CD4-positive, alpha-beta T cell treated with Interleukin-15 for 1 hour (primary cell): ENCODE measurements around the gene PON2.

ENCODE experiments used
- DNase-seq: peaks from one replicate; pipeline ENCODE4 v3.0.0-alpha.2; 2020

The PON2 gene

GRCh38 chr7:95441042-95441823, 6.4 kb upstream of the PON2 start:
- DNase-seq = no peak

DNA sequence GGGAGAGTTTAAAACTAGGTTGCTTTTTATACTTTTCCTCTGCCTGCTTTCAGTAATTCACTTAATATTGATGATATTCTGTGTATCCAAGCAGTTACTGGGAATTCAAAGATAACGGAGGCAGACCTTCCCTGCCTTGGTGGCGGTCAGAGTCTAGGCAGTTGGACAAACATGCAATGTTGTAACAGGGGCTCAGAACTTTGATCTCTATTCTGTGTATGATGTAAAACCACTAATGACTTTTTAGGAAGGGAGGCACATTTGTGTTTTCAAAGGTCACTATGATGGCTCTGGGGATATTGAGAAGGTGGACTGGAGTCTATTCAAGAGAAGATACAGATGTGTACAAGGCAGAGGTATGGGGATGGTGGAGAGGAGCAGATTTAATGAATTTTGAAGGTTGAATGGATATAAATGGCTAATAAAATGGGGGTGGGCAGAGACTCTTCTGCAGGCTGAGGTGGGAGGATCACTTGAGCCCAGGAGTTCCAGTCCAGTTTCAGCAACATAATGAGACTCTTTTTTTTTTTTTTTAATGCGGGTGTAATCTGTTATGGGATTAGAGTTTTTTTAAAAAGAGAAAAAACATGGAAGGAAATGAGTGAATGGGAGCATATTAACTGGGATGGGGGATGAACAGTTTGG, 5.7 kb upstream of the PON2 start:
- DNase-seq = no peak

DNA sequence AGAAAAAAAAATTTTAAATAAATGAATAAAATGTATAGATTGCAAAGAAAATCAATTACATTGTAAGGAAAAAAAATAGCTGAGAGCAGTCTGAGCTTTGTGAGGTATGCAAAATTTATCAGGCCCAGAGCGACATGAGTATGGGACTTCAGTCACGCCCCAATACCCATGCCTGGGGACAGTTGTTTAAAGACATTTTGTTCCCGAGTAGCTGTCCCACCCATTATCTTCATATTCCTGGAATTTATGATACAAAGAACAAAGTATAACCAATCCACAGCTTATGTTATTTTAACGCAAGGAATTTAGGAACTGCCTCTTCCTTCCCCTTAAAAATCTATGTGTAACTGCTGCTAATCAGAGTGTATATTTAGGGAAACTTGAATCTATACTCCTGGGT, 1.6 kb upstream of the PON2 start:
- DNase-seq = no peak

DNA sequence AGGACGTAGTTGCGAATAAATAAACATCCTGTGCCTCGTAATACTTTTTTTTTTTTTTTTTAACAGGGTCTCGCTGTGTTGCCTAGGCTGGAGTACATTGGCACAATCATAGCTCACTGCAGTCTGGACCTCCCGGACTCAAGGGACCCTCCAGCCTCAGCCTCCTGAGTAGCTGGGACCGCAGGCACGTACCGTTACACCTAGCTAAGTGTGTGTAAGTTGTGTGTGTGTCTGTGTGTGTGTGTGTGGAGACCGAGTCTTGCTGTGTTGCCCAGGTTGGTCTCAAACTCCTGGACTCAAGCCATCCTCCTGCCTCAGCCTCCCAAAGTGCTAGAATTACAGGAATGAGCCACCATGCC, 573 bp upstream of the PON2 start:
- DNase-seq = no peak

DNA sequence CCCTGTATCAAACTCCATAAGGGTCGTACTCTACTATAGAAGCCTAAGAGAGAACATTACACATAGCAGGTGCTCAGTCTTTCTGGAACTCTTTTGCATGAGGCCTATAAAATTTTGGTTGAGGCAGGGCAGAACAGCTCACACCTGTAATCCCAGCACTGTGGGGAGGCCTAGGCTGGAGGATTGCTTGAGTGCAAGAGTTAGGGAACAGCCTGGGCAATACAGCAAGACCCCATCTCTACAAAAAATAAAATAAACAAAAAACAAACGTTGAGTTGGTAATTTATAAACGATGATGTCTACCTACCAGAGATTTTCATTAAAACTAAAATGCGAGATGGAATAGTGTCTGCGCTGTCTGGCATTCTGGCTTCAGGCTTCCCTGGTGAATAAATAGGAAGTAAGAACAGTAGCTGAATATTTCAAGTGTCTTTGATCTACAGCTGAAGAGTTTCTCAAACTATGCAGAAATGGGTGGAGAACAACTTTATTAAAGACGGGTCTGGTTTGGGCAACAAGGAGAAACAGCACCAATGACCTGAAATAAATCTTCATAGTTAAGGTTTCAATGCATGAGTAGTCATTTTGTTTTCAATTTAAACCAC, 774 bp downstream of the PON2 start:
- no peak for DNase-seq

- DNase-seq = no peak
These were observed 1.7 kb downstream of the PON2 start for GRCh38 chr7:95433129-95433528.

GRCh38 chr7:95432606-95433005, 2.2 kb downstream of the PON2 start:
- no peak for DNase-seq

GRCh38 chr7:95430864-95431263, 4.0 kb downstream of the PON2 start:
- no peak for DNase-seq

- DNase-seq = no peak
These were observed 5.4 kb downstream of the PON2 start for GRCh38 chr7:95429241-95429990.

DNA sequence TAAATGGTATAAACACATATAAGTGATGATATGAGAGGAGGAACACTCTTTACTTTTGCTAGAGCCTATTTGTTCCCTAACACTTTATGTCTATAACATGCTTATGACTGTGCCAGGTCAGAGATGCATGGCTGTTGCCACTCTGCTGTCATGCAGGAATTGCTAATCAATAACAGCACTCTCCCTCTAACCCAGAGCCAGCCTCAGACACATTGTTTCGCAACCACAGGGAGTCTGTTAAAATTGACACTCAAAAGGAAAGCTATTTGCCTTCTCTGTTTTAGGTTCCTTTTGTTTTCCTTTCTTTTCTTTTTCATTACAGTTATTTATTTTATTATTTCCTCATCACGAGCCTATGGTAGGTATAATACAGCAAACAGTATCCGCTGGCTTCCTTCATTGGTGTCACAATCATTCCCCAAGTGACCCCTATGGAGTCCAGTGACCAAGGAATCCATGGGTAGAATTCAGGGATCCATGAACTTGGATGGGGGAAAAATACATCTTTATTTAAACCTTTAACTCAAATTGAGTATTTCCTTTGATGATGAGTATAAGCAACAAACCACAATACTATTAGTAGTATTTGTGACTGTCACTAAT, 6.8 kb downstream of the PON2 start:
- DNase-seq = no peak

DNA sequence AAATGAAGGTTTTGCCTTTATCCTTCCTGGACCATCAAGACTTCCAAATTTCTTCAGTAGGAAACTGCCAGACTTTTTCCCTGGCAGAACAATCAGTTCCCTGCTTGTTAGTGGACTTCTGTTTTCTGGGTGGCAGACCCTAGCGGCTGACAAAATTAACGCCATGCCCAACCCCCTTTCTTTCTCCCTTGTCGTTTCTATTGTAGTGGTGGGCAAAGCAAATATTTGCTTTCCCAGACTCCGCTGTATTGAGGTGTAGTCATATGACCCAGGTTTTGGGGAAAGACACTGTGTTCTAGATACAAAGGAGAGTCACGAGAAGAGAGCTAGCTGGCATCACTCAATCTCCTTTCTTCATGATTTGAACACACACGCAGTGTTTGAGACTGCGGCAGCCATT, 7.7 kb downstream of the PON2 start:
- no peak for DNase-seq

DNA sequence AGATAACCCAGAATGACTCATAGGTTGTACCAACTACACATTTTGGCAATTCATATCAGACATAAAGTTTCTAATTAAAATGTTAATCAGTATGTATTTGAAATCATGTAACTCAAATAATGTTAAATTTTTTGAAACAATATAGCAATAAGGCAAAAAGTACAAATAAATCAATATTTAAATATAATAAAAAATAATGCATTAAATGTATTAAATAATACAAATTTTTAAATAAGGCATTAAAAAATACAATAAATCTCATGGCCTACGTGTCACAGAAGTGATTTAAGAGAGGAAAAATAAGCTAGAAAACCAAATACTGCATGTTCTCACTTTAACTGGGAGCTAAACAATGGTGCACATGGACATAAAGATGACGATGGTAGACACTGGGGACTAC, 9.1 kb downstream of the PON2 start:
- DNase-seq = no peak

GRCh38 chr7:95424716-95425115, 10.1 kb downstream of the PON2 start:
- no peak for DNase-seq

GRCh38 chr7:95421847-95422444, 12.9 kb downstream of the PON2 start:
- no peak for DNase-seq

GRCh38 chr7:95421000-95421846, 13.6 kb downstream of the PON2 start:
- DNase-seq = no peak

DNA sequence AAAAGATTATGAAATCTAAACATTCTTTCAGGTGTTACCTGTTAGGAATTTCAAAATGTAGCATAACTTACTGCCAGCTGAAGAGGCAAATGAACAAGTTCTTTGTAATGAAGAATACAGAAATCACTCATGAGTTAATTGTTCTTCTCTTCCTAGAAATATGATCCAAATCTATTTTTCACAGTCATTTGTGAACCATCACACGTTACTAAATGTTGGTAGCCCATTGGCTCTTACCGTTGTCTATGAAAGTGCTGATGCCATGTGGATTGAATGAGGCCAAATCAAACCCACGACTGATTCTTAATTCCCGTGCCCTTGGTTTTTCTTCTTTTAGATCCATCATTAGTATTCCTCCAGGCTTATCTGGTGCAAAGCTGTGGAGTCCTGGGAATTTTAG, 22.8 kb downstream of the PON2 start:
- DNase-seq = no peak

- DNase-seq = no peak
These were observed 23.2 kb downstream of the PON2 start for GRCh38 chr7:95411666-95412065.

DNA sequence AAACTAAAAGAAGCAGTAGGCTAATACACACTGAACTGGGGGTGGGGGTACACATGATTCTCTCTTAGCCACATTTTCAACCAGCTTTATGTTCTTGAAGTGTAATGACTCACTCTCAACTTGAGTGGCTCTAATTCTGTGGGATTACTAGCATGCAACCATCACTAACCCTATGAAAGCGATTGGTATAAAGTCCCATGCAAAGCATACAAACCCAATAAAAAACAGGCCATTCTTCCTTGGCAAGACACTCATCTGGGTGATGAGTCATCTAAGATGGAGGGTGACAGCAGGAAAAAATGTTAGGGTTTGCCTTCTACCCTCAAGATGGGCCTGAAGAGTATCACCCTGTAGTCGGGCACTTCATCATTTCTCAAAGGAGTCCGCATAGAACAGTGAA, 23.8 kb downstream of the PON2 start:
- DNase-seq = no peak

DNA sequence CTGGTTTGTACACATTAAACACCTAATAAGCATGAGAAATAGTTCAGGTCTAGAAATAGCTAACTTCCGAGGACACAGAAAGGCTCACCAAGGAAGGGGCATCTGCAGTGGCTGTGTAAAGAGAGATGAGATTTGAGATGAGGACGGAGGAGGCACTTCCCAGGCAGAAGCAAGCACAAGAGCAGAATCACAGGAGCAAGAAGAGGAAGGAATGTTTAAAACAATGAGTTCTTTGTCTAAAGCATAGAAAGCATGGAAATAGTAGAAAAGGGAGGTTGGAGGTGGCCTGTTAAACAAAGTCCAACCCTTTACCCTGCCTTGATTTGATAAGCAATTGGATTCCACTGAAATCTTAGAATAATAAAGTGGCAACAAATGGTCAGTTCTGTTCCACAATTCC, 27.1 kb downstream of the PON2 start:
- no peak for DNase-seq

- DNase-seq = no peak
These were observed 29.0 kb downstream of the PON2 start for GRCh38 chr7:95405800-95406199.

- no peak for DNase-seq
These were observed 29.6 kb downstream of the PON2 start for GRCh38 chr7:95405208-95405607.

DNA sequence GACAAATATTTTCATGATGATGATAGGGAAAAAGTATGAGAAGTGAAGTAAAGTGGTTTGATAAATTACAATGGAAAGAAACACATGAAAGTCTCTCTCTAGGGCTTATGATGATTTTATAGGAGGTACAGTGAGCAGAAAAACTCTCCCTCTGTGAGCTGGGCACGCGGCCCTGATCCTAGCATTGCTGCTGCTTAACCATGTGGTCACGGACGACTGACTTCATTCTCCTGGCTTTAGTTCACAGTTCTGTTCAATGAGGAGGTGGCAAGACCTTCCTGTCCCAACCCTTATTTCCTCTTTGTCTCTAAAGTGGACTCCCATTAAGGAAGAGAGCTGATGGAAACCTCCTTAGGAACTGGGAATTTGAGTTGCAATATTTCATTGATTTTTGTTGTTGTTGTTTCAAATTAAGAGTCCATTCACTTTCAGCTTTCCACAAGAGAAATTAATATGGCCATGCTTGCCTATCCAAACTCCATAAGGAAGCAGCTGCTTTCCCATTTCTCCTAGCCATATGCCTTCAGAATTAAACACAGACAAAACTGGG, 30.4 kb downstream of the PON2 start:
- DNase-seq = no peak
